ENCODE results near the gene PLCD1. TPM values are rescaled to one million over a fixed set of nuclear protein-coding genes. Genes with fewer than 3 reads are reported as not detected.

Gene PLCD1
- total and polyA plus RNA-seq, 2 of the 13 experiments (the other 11 are each of a cell fraction or from before 2014, with no cell fraction given): 10.1 to 12.4 TPM

- TF ChIP-seq, protein P1, sequence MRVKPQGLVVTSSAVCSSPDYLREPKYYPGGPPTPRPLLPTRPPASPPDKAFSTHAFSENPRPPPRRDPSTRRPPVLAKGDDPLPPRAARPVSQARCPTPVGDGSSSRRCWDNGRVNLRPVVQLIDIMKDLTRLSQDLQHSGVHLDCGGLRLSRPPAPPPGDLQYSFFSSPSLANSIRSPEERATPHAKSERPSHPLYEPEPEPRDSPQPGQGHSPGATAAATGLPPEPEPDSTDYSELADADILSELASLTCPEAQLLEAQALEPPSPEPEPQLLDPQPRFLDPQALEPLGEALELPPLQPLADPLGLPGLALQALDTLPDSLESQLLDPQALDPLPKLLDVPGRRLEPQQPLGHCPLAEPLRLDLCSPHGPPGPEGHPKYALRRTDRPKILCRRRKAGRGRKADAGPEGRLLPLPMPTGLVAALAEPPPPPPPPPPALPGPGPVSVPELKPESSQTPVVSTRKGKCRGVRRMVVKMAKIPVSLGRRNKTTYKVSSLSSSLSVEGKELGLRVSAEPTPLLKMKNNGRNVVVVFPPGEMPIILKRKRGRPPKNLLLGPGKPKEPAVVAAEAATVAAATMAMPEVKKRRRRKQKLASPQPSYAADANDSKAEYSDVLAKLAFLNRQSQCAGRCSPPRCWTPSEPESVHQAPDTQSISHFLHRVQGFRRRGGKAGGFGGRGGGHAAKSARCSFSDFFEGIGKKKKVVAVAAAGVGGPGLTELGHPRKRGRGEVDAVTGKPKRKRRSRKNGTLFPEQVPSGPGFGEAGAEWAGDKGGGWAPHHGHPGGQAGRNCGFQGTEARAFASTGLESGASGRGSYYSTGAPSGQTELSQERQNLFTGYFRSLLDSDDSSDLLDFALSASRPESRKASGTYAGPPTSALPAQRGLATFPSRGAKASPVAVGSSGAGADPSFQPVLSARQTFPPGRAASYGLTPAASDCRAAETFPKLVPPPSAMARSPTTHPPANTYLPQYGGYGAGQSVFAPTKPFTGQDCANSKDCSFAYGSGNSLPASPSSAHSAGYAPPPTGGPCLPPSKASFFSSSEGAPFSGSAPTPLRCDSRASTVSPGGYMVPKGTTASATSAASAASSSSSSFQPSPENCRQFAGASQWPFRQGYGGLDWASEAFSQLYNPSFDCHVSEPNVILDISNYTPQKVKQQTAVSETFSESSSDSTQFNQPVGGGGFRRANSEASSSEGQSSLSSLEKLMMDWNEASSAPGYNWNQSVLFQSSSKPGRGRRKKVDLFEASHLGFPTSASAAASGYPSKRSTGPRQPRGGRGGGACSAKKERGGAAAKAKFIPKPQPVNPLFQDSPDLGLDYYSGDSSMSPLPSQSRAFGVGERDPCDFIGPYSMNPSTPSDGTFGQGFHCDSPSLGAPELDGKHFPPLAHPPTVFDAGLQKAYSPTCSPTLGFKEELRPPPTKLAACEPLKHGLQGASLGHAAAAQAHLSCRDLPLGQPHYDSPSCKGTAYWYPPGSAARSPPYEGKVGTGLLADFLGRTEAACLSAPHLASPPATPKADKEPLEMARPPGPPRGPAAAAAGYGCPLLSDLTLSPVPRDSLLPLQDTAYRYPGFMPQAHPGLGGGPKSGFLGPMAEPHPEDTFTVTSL (CRISPR knock-in tag; IDR thresholded peaks at IDR 0.05; ENCODE audit: borderline replicate concordance): no peak
- TF ChIP-seq ZNF546 (CRISPR knock-in tag; conservative IDR thresholded peaks at IDR 0.05) (no peak), FOXC1 (CRISPR knock-in tag; IDR thresholded peaks at IDR 0.05; ENCODE audit: borderline replicate concordance) (no peak; the same call in 1 of the 2 replicates), KLF12 (CRISPR knock-in tag; IDR thresholded peaks at IDR 0.05; ENCODE audit: borderline replicate concordance) (no peak), ZKSCAN1 (IDR thresholded peaks at IDR 0.05; ENCODE audit: low read length) (no peak), SSRP1 (CRISPR knock-in tag; IDR thresholded peaks at IDR 0.05) (no peak), ZNF550 (CRISPR knock-in tag; IDR thresholded peaks at IDR 0.05; ENCODE audit: borderline replicate concordance) (no peak), CENPBD1 (CRISPR knock-in tag; IDR thresholded peaks at IDR 0.05; ENCODE audit: borderline replicate concordance, low read depth) (no peak), ZKSCAN5 (CRISPR knock-in tag; IDR thresholded peaks at IDR 0.05) (no peak), TMF1 (CRISPR knock-in tag; IDR thresholded peaks at IDR 0.05; ENCODE audit: low read depth) (no peak), CREB1 (IDR thresholded peaks at IDR 0.05) (no peak), CREB1 (CRISPR knock-in tag; IDR thresholded peaks at IDR 0.05) (no peak), HOXA3 (CRISPR knock-in tag; IDR thresholded peaks at IDR 0.05) (0 out of 2 replicates have a peak, but pooled peaks have one; percentile 4), HDAC2 (CRISPR knock-in tag; IDR thresholded peaks at IDR 0.05) (peak; percentile 49; the same call in 1 of the 2 replicates), KAT2B (IDR thresholded peaks at IDR 0.05; ENCODE audit: borderline replicate concordance, low read depth, low read length) (no peak), NFYB (CRISPR knock-in tag; IDR thresholded peaks at IDR 0.05) (no peak), YEATS4 (CRISPR knock-in tag; IDR thresholded peaks at IDR 0.05; ENCODE audit: borderline replicate concordance) (no peak), ZNF879 (CRISPR knock-in tag; IDR thresholded peaks at IDR 0.05) (no peak), ZNF12 (CRISPR knock-in tag; IDR thresholded peaks at IDR 0.05) (no peak), ZNF781 (CRISPR knock-in tag; IDR thresholded peaks at IDR 0.05; ENCODE audit: borderline replicate concordance, not compliant biosample characterization) (no peak), ZNF740 (CRISPR knock-in tag; IDR thresholded peaks at IDR 0.05) (no peak), STAG1 (CRISPR knock-in tag; IDR thresholded peaks at IDR 0.05) (peak; percentile 83), ZNF644 (CRISPR knock-in tag; IDR thresholded peaks at IDR 0.05; ENCODE audit: low read depth) (no peak), ZNF839 (CRISPR knock-in tag; IDR thresholded peaks at IDR 0.05; ENCODE audit: borderline replicate concordance) (no peak), KDM5B (CRISPR knock-in tag; IDR thresholded peaks at IDR 0.05; ENCODE audit: borderline replicate concordance) (no peak; the same call in 1 of the 2 replicates)
- TF ChIP-seq, protein P2, sequence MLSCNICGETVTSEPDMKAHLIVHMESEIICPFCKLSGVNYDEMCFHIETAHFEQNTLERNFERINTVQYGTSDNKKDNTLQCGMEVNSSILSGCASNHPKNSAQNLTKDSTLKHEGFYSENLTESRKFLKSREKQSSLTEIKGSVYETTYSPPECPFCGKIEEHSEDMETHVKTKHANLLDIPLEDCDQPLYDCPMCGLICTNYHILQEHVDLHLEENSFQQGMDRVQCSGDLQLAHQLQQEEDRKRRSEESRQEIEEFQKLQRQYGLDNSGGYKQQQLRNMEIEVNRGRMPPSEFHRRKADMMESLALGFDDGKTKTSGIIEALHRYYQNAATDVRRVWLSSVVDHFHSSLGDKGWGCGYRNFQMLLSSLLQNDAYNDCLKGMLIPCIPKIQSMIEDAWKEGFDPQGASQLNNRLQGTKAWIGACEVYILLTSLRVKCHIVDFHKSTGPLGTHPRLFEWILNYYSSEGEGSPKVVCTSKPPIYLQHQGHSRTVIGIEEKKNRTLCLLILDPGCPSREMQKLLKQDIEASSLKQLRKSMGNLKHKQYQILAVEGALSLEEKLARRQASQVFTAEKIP (CRISPR knock-in tag; IDR thresholded peaks at IDR 0.05; ENCODE audit: borderline replicate concordance): no peak
Observed at GRCh38 chr3:38003371-38003816, 26.0 kb downstream of the PLCD1 start (continued).

Data from HepG2 (cell line).